HCT116 (cell line): ENCODE results near the gene EGFR. TPM values are rescaled to one million over a fixed set of nuclear protein-coding genes. Genes with fewer than 3 reads are reported as not detected.

ENCODE experiments used
- ATAC-seq: fragments of 200-7000 bp; cut with Tn5 transposase; 2 replicates; pipeline ENCODE4 v1.9.1; 2020; ENCODE audit warnings: mild to moderate bottlenecking, moderate library complexity
- BruUV-seq: library from RNA; stranded (reverse); fragments of 400-500 nt; replicated peaks from 2 replicates; lab custom pipeline; 2021; lab: Mats Ljungman, UMichigan
- CTCF ChIA-PET: fragments of 300-600 bp; sonication (Branson Sonifier 250); formaldehyde crosslinking; loops from one replicate; lab custom pipeline; 2021; ENCODE audit warnings: antibody characterized with exemption; lab: Charles Lee
- POLR2A ChIA-PET: fragments of 300-600, 350-600 bp; sonication (Branson Sonifier 250); formaldehyde crosslinking; loops from one replicate; lab custom pipeline; 2021; ENCODE audit warnings: antibody characterized with exemption; lab: Charles Lee
- RAD21 ChIA-PET, 2 experiments: fragments of 300-600 bp; sonication (Branson Sonifier 250); formaldehyde crosslinking; loops; one replicate each; lab custom pipeline; 2023; ENCODE audit warnings: low total read pairs in 2 of 2; ENCODE audit not compliant: uncharacterized antibody in 2 of 2, unreplicated experiment in 2 of 2, low non-redundant PET in 1 of 2; lab: Charles Lee
- DNase-seq: peaks from one replicate; pipeline ENCODE4 v3.0.0-alpha.2; 2010; ENCODE audit warnings: low read depth, low spot score
- H2AFZ ChIP-seq: fragments of 200-600 bp; shearing (Covaris generic), sonication (generic); 2 replicates; pipeline ENCODE4 v1.6.1; 2017; ENCODE audit warnings: low read depth, mixed run types, mixed read lengths, antibody characterized with exemption, low read length; ENCODE audit not compliant: poor library complexity, severe bottlenecking
- H3K27ac ChIP-seq: 2 replicates; pipeline ENCODE4 v1.5.1; 2012; ENCODE audit warnings: low read depth, low read length
- H3K27me3 ChIP-seq: fragments of 200-600 bp; sonication (generic); 2 replicates; pipeline ENCODE4 v1.6.1; 2016; ENCODE audit warnings: mixed run types, low read length, mixed read lengths; ENCODE audit not compliant: insufficient read depth
- H3K36me3 ChIP-seq, 2 experiments: fragments of 200-500 bp in 1 of 2; fragments of 200-600 bp in 1 of 2; sonication (Bioruptor generic) in 1 of 2; sonication (generic) in 1 of 2; 2 replicates each; pipeline versions ENCODE4 v1.5.1 to v1.6.1; 2014 to 2016; ENCODE audit warnings: low read length in 2 of 2, inconsistent platforms in 1 of 2, mixed read lengths in 1 of 2, mixed run types in 1 of 2; ENCODE audit not compliant: insufficient read depth in 2 of 2, control insufficient read depth in 1 of 2
- H3K4me1 ChIP-seq, 2 experiments: fragments of 200-600 bp in 1 of 2; sonication (generic) in 1 of 2; 2 replicates each; pipeline versions ENCODE4 v1.5.1 to v1.6.1; 2012 to 2017; ENCODE audit warnings: low read length in 2 of 2, inconsistent platforms in 1 of 2, mild to moderate bottlenecking in 1 of 2, mixed read lengths in 1 of 2, mixed run types in 1 of 2, moderate library complexity in 1 of 2; ENCODE audit not compliant: insufficient read depth in 2 of 2, control insufficient read depth in 1 of 2
- H3K4me2 ChIP-seq: fragments of 200-600 bp; sonication (generic); 2 replicates; pipeline ENCODE4 v1.6.1; 2017; ENCODE audit warnings: mixed run types, low read length, mixed read lengths
- H3K4me3 ChIP-seq, 2 experiments: fragments of 200-600 bp in 1 of 2; sonication (generic) in 1 of 2; replicated peaks in 1 of 2; 2 replicates each; pipeline ENCODE4 v1.5.1; 2011 to 2016; ENCODE audit warnings: low read length in 2 of 2, control low read depth in 1 of 2, low read depth in 1 of 2, mild to moderate bottlenecking in 1 of 2, mixed read lengths in 1 of 2, mixed run types in 1 of 2
- H3K79me2 ChIP-seq: fragments of 200-600 bp; sonication (generic); 2 replicates; pipeline ENCODE4 v1.6.1; 2017; ENCODE audit warnings: mild to moderate bottlenecking, mixed run types, low read length, moderate library complexity, mixed read lengths; ENCODE audit not compliant: insufficient read depth
- H3K9ac ChIP-seq: fragments of 200-600 bp; sonication (generic); 2 replicates; pipeline ENCODE4 v1.6.1; 2016; ENCODE audit warnings: low read length, mixed read lengths
- H3K9me2 ChIP-seq: fragments of 200-600 bp; sonication (generic), shearing (Covaris generic); 2 replicates; pipeline ENCODE4 v1.6.1; 2017; ENCODE audit warnings: mixed run types, mild to moderate bottlenecking, moderate library complexity; ENCODE audit not compliant: insufficient read depth
- H3K9me3 ChIP-seq, 2 experiments: fragments of 200-500 bp in 1 of 2; fragments of 200-600 bp in 1 of 2; sonication (Bioruptor generic) in 1 of 2; sonication (generic) in 1 of 2; 2 replicates each; pipeline ENCODE4 v1.6.1; 2014 to 2017; ENCODE audit warnings: low read length in 2 of 2, mixed read lengths in 2 of 2, inconsistent platforms in 1 of 2, low read depth in 1 of 2, mild to moderate bottlenecking in 1 of 2, mixed run types in 1 of 2, moderate library complexity in 1 of 2; ENCODE audit not compliant: control insufficient read depth in 1 of 2, insufficient read depth in 1 of 2
- H4K20me1 ChIP-seq: fragments of 200-600 bp; sonication (generic), shearing (Covaris generic); 2 replicates; pipeline ENCODE4 v1.6.1; 2017; ENCODE audit warnings: mixed run types, mild to moderate bottlenecking, moderate library complexity; ENCODE audit not compliant: insufficient read depth
- CBX3 ChIP-seq: IDR thresholded peaks from 2 replicates; pipeline ENCODE4 v1.6.1; 2012; ENCODE audit warnings: low read depth
- CEBPB ChIP-seq: IDR thresholded peaks from 2 replicates; pipeline ENCODE4 v1.6.1; 2012; ENCODE audit warnings: low read depth
- EGR1 ChIP-seq: IDR thresholded peaks from 2 replicates; pipeline ENCODE4 v1.6.1; 2012; ENCODE audit warnings: low read depth
- ELF1 ChIP-seq: IDR thresholded peaks from 2 replicates; pipeline ENCODE4 v1.6.1; 2012; ENCODE audit warnings: low read depth, borderline replicate concordance
- EZH2 ChIP-seq: fragments of 200-600 bp; sonication (generic); IDR thresholded peaks from 2 replicates; pipeline ENCODE4 v1.6.1; 2017; ENCODE audit warnings: antibody characterized with exemption, mixed run types
- EZH2phosphoT487 ChIP-seq: fragments of 200-600 bp; IDR thresholded peaks from 2 replicates; pipeline ENCODE4 v1.6.1; 2018; ENCODE audit warnings: antibody characterized with exemption, borderline replicate concordance
- FOSL1 ChIP-seq: IDR thresholded peaks from 2 replicates; pipeline ENCODE4 v1.6.1; 2012; ENCODE audit warnings: low read depth
- POLR2A ChIP-seq: IDR thresholded peaks from 2 replicates; pipeline ENCODE4 v1.7.0; 2011; ENCODE audit warnings: borderline replicate concordance; ENCODE audit not compliant: insufficient read depth, insufficient read length; ENCODE audit errors: extremely low read depth
- POLR2AphosphoS5 ChIP-seq: IDR thresholded peaks from 2 replicates; pipeline ENCODE4 v1.6.1; 2011; ENCODE audit warnings: mild to moderate bottlenecking, low read depth, low read length, moderate library complexity
- RAD21 ChIP-seq: IDR thresholded peaks from 2 replicates; pipeline ENCODE4 v1.6.1; 2012; ENCODE audit warnings: low read depth, mild to moderate bottlenecking
- SIN3A ChIP-seq: IDR thresholded peaks from 2 replicates; pipeline ENCODE4 v1.6.1; 2012; ENCODE audit warnings: low read depth
- SP1 ChIP-seq: IDR thresholded peaks from 2 replicates; pipeline ENCODE4 v1.6.1; 2012; ENCODE audit warnings: low read depth
- SRF ChIP-seq: IDR thresholded peaks from 2 replicates; pipeline ENCODE4 v1.6.1; 2012; ENCODE audit warnings: low read depth
- YY1 ChIP-seq: IDR thresholded peaks from 2 replicates; pipeline ENCODE4 v1.6.1; 2011; ENCODE audit warnings: low read length, low read depth, moderate library complexity, mild to moderate bottlenecking; ENCODE audit not compliant: insufficient replicate concordance; ENCODE audit errors: extremely low read depth
- ZFX ChIP-seq: fragments of 450-650 bp; IDR thresholded peaks from 2 replicates; pipeline ENCODE4 v1.6.1; 2017
- ZNF274 ChIP-seq: fragments of 200-500 bp; sonication (Bioruptor generic); IDR thresholded peaks from 2 replicates; pipeline ENCODE4 v1.6.1; 2014; ENCODE audit warnings: mild to moderate bottlenecking, low read depth, low read length, inconsistent platforms
- intact Hi-C: fragments of 100-400 bp; cut with micrococcal nuclease; formaldehyde crosslinking; loops from 2 replicates; pipeline ENCODE4 v1.10.0; 2022
- total RNA-seq: library from RNA; stranded (reverse); gene quantifications from one replicate; pipeline ENCODE4 v1.2.1, GENCODE V29; 2021; ENCODE audit not compliant: unreplicated experiment
- TF ChIP-seq, protein P1 (sequence below): IDR thresholded peaks from 2 replicates; pipeline ENCODE4 v1.6.1; 2011; ENCODE audit warnings: mild to moderate bottlenecking, low read length, moderate library complexity; ENCODE audit not compliant: insufficient replicate concordance; ENCODE audit errors: extremely low read depth
- TF ChIP-seq, protein P2 (sequence below), 3 experiments: fragments of 200-600 bp in 1 of 3; sonication (generic) in 1 of 3; IDR thresholded peaks in 2 of 3; conservative IDR thresholded peaks in 1 of 3; 2 replicates each; pipeline ENCODE4 v1.5.1; 2012 to 2017; ENCODE audit warnings: low read depth in 2 of 3, low read length in 2 of 3, antibody characterized with exemption in 1 of 3, borderline replicate concordance in 1 of 3, control low read depth in 1 of 3, mild to moderate bottlenecking in 1 of 3, mixed read lengths in 1 of 3, mixed run types in 1 of 3, moderate library complexity in 1 of 3; ENCODE audit not compliant: insufficient read depth in 1 of 3
- TF ChIP-seq, protein P3 (sequence below): IDR thresholded peaks from 2 replicates; pipeline ENCODE4 v1.6.1; 2012; ENCODE audit warnings: low read depth
- TF ChIP-seq, protein P4 (sequence below): IDR thresholded peaks from 2 replicates; pipeline ENCODE4 v1.6.1; 2012

EGFR gene
- total RNA-seq, 1 experiment from 2014 or later: 71.5 TPM

DNA sequence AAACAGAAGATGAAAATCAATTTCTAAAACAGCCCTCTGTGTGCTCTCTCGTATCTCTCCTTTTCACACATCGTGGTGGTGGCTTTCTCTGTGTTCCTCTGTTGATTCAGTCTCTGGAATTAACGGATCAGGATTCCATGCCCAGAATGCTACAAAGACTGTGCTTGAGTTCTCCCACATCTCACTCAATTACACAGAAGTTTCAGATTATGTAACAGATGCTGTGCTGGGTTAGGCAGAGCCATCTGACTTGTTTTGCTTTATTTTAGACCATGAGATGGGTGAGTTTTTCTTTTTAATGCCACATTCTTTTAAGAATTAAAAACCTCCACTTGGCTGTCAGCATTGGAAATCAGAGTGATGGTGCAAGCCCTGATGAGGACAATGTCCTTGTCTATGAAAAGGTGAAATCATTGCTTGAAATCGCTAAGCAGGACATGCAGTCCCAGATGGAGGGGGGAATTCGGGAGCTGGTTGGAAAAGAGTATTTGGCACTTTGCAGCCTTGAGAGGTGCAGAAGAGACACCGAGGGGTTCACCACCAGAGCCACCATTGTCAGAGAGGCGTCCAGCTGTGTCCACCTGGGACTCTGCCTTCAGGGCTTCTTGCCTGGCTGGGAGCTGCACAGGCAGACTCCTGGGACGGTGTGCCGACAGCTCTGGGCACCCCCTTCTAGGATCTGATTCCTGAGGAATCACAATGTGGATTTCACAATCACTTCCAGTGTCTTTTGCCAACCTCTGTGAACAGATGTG, 80.4 kb downstream of the EGFR start:
- H3K36me3 ChIP-seq: no peaks in the 10 kb centered on the region
- CTCF ChIA-PET: no interaction called here
- no peaks in the 10 kb centered on the region for H3K27me3 ChIP-seq
- H3K9me3 ChIP-seq: no peaks in the 10 kb centered on the region
- H3K4me3 ChIP-seq: no peak overlapping the region
- no peak overlapping the region for H2AFZ ChIP-seq
- peaks cover 2 to 9% of the 10 kb centered on the region in 2 experiments for H3K4me1 ChIP-seq
- POLR2A ChIA-PET: no interaction called here
- ATAC-seq (no peak), DNase-seq (no peak)
- intact Hi-C loops: no loop called here
- no peak overlapping the region for H3K4me2 ChIP-seq
- TF ChIP-seq EGR1 (no peak), CEBPB (no peak), CBX3 (no peak), RAD21 (no peak), ELF1 (no peak), ZNF274 (no peak), EZH2 (no peak), SRF (no peak), FOSL1 (no peak), SP1 (no peak), EZH2phosphoT487 (no peak), POLR2AphosphoS5 (no peak), POLR2A (no peak), SIN3A (no peak), ZFX (no peak), YY1 (no peak)
- TF ChIP-seq, protein P1, sequence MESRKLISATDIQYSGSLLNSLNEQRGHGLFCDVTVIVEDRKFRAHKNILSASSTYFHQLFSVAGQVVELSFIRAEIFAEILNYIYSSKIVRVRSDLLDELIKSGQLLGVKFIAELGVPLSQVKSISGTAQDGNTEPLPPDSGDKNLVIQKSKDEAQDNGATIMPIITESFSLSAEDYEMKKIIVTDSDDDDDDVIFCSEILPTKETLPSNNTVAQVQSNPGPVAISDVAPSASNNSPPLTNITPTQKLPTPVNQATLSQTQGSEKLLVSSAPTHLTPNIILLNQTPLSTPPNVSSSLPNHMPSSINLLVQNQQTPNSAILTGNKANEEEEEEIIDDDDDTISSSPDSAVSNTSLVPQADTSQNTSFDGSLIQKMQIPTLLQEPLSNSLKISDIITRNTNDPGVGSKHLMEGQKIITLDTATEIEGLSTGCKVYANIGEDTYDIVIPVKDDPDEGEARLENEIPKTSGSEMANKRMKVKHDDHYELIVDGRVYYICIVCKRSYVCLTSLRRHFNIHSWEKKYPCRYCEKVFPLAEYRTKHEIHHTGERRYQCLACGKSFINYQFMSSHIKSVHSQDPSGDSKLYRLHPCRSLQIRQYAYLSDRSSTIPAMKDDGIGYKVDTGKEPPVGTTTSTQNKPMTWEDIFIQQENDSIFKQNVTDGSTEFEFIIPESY: no peak
- TF ChIP-seq, protein P2, sequence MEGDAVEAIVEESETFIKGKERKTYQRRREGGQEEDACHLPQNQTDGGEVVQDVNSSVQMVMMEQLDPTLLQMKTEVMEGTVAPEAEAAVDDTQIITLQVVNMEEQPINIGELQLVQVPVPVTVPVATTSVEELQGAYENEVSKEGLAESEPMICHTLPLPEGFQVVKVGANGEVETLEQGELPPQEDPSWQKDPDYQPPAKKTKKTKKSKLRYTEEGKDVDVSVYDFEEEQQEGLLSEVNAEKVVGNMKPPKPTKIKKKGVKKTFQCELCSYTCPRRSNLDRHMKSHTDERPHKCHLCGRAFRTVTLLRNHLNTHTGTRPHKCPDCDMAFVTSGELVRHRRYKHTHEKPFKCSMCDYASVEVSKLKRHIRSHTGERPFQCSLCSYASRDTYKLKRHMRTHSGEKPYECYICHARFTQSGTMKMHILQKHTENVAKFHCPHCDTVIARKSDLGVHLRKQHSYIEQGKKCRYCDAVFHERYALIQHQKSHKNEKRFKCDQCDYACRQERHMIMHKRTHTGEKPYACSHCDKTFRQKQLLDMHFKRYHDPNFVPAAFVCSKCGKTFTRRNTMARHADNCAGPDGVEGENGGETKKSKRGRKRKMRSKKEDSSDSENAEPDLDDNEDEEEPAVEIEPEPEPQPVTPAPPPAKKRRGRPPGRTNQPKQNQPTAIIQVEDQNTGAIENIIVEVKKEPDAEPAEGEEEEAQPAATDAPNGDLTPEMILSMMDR (IDR thresholded peaks at IDR 0.05 in 2 of 3, conservative IDR thresholded peaks at IDR 0.05 in 1 of 3; ENCODE audit: borderline replicate concordance in 1 of 3, insufficient read depth in 1 of 3, low read depth in 2 of 3, low read length in 2 of 3): no peak
- TF ChIP-seq, protein P3, sequence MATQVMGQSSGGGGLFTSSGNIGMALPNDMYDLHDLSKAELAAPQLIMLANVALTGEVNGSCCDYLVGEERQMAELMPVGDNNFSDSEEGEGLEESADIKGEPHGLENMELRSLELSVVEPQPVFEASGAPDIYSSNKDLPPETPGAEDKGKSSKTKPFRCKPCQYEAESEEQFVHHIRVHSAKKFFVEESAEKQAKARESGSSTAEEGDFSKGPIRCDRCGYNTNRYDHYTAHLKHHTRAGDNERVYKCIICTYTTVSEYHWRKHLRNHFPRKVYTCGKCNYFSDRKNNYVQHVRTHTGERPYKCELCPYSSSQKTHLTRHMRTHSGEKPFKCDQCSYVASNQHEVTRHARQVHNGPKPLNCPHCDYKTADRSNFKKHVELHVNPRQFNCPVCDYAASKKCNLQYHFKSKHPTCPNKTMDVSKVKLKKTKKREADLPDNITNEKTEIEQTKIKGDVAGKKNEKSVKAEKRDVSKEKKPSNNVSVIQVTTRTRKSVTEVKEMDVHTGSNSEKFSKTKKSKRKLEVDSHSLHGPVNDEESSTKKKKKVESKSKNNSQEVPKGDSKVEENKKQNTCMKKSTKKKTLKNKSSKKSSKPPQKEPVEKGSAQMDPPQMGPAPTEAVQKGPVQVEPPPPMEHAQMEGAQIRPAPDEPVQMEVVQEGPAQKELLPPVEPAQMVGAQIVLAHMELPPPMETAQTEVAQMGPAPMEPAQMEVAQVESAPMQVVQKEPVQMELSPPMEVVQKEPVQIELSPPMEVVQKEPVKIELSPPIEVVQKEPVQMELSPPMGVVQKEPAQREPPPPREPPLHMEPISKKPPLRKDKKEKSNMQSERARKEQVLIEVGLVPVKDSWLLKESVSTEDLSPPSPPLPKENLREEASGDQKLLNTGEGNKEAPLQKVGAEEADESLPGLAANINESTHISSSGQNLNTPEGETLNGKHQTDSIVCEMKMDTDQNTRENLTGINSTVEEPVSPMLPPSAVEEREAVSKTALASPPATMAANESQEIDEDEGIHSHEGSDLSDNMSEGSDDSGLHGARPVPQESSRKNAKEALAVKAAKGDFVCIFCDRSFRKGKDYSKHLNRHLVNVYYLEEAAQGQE: no peak
- TF ChIP-seq, protein P4, sequence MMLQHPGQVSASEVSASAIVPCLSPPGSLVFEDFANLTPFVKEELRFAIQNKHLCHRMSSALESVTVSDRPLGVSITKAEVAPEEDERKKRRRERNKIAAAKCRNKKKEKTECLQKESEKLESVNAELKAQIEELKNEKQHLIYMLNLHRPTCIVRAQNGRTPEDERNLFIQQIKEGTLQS: no peak
- H3K79me2 ChIP-seq: peaks cover 63% of the 10 kb centered on the region
- no TSS peak for BruUV-seq
- no peaks in the 10 kb centered on the region for H3K9me2 ChIP-seq
- H3K27ac ChIP-seq: no peak overlapping the region
- H4K20me1 ChIP-seq: peaks cover 4% of the 10 kb centered on the region; the same call in 1 of the 2 replicates
- H3K9ac ChIP-seq: no peak overlapping the region
- RAD21 ChIA-PET: no interaction called here
